IMR-90 (cell line): ENCODE results near the gene SSBP2. TPM values are rescaled to one million over a fixed set of nuclear protein-coding genes. Genes with fewer than 3 reads are reported as not detected.

Source experiments
- ATAC-seq: fragments of 200-7000 bp; cut with Tn5 transposase; 2 replicates; pipeline ENCODE4 v1.9.1; 2020; ENCODE audit warnings: low read depth, mild to moderate bottlenecking, moderate library complexity
- BruUV-seq: library from RNA; stranded (reverse); fragments of 400-500 nt; replicated peaks from 2 replicates; lab custom pipeline; 2021; lab: Mats Ljungman, UMichigan
- CTCF ChIA-PET: fragments of 300-600 bp; formaldehyde crosslinking; extraction: SDS; loops from one replicate; lab custom pipeline; 2021; ENCODE audit warnings: antibody characterized with exemption; lab: Yijun Ruan, JAX
- POLR2A ChIA-PET: fragments of 300-600 bp; sonication (Branson Sonifier 250); formaldehyde crosslinking; loops from one replicate; lab custom pipeline; 2022; ENCODE audit warnings: antibody characterized with exemption; ENCODE audit not compliant: unreplicated experiment; lab: Charles Lee
- DNase-seq: peaks from one replicate; pipeline ENCODE4 v3.0.0; 2013
- H2AFZ ChIP-seq: replicated peaks from 2 replicates; pipeline ENCODE3; 2013; ENCODE audit warnings: low read length, mild to moderate bottlenecking; ENCODE audit not compliant: poor library complexity
- H2AK5ac ChIP-seq: 2 replicates; pipeline ENCODE4 v1.6.1; 2013; ENCODE audit warnings: low read depth, low read length, inconsistent platforms
- H2AK9ac ChIP-seq: replicated peaks from 2 replicates; pipeline ENCODE3; 2013; ENCODE audit warnings: mild to moderate bottlenecking, low read depth, low read length, moderate library complexity; ENCODE audit not compliant: poor library complexity
- H2BK120ac ChIP-seq: 2 replicates; pipeline ENCODE4 v1.6.1; 2013; ENCODE audit warnings: low read depth, low read length, inconsistent platforms
- H2BK15ac ChIP-seq: 3 replicates; pipeline ENCODE4 v1.6.1; 2013; ENCODE audit warnings: low read depth, low read length, inconsistent platforms
- H2BK20ac ChIP-seq: 2 replicates; pipeline ENCODE4 v1.6.1; 2013; ENCODE audit warnings: low read depth, mild to moderate bottlenecking, inconsistent platforms, low read length, moderate library complexity
- H2BK5ac ChIP-seq: 2 replicates; pipeline ENCODE4 v1.6.1; 2013; ENCODE audit warnings: mild to moderate bottlenecking, low read depth, low read length, inconsistent platforms; ENCODE audit not compliant: poor library complexity, severe bottlenecking
- H3K14ac ChIP-seq: replicated peaks from 2 replicates; pipeline ENCODE4 v1.6.1; 2013; ENCODE audit warnings: low read depth, low read length, inconsistent platforms
- H3K18ac ChIP-seq: 2 replicates; pipeline ENCODE4 v1.6.1; 2013; ENCODE audit warnings: low read depth, low read length, control low read depth
- H3K23ac ChIP-seq: 2 replicates; pipeline ENCODE4 v1.6.1; 2013; ENCODE audit warnings: low read depth, low read length, inconsistent platforms
- H3K27ac ChIP-seq: 2 replicates; pipeline ENCODE4 v1.5.1; 2013; ENCODE audit warnings: mild to moderate bottlenecking, control low read depth, low read length; ENCODE audit not compliant: insufficient read depth
- H3K27me3 ChIP-seq: 2 replicates; pipeline ENCODE4 v1.6.1; 2013; ENCODE audit warnings: low read length; ENCODE audit not compliant: control insufficient read depth, insufficient read depth
- H3K36me3 ChIP-seq: 2 replicates; pipeline ENCODE4 v1.6.1; 2013; ENCODE audit warnings: low read length, mixed read lengths; ENCODE audit not compliant: control insufficient read depth, insufficient read depth
- H3K4ac ChIP-seq: 2 replicates; pipeline ENCODE4 v1.6.1; 2013; ENCODE audit warnings: low read depth, low read length, inconsistent platforms
- H3K4me1 ChIP-seq: 2 replicates; pipeline ENCODE4 v1.6.1; 2013; ENCODE audit warnings: low read length, mixed read lengths; ENCODE audit not compliant: control insufficient read depth, insufficient read depth
- H3K4me2 ChIP-seq: 2 replicates; pipeline ENCODE4 v1.6.1; 2013; ENCODE audit warnings: low read depth, mild to moderate bottlenecking, control low read depth, low read length, moderate library complexity
- H3K4me3 ChIP-seq: 2 replicates; pipeline ENCODE4 v1.5.1; 2013; ENCODE audit warnings: low read depth, mild to moderate bottlenecking, control low read depth, low read length, moderate library complexity; ENCODE audit not compliant: insufficient read depth
- H3K56ac ChIP-seq: 2 replicates; pipeline ENCODE4 v1.6.1; 2013; ENCODE audit warnings: low read length, inconsistent platforms; ENCODE audit not compliant: insufficient read depth; ENCODE audit errors: extremely low read depth
- H3K79me1 ChIP-seq, 2 experiments: 2 replicates each; pipeline ENCODE4 v1.6.1; 2013; ENCODE audit warnings: low read length in 2 of 2, inconsistent platforms in 1 of 2, low read depth in 1 of 2
- H3K9ac ChIP-seq: 2 replicates; pipeline ENCODE4 v1.6.1; 2013; ENCODE audit warnings: low read depth, low read length, control low read depth
- H3K9me1 ChIP-seq: 2 replicates; pipeline ENCODE4 v1.6.1; 2013; ENCODE audit warnings: low read length, inconsistent platforms; ENCODE audit not compliant: insufficient read depth
- H3K9me3 ChIP-seq: 2 replicates; pipeline ENCODE4 v1.6.1; 2013; ENCODE audit warnings: low read length; ENCODE audit not compliant: control insufficient read depth, insufficient read depth
- H4K20me1 ChIP-seq: 2 replicates; pipeline ENCODE4 v1.6.1; 2013; ENCODE audit warnings: low read length, inconsistent platforms; ENCODE audit not compliant: insufficient read depth
- H4K5ac ChIP-seq: 2 replicates; pipeline ENCODE4 v1.6.1; 2013; ENCODE audit warnings: mild to moderate bottlenecking, low read depth, low read length, control low read depth
- H4K8ac ChIP-seq, 2 experiments: 2 replicates each; pipeline ENCODE4 v1.6.1; 2013; ENCODE audit warnings: low read depth in 2 of 2, low read length in 2 of 2, control low read depth in 1 of 2, inconsistent platforms in 1 of 2
- H4K91ac ChIP-seq: 2 replicates; pipeline ENCODE4 v1.6.1; 2013; ENCODE audit warnings: low read depth, low read length, inconsistent platforms; ENCODE audit not compliant: insufficient read depth
- CTCF ChIP-seq: conservative IDR thresholded peaks from 2 replicates; pipeline ENCODE4 v1.5.1; 2012; ENCODE audit warnings: mild to moderate bottlenecking, low read depth, low read length, improper control_type of control experiment
- ELK1 ChIP-seq: fragments of 150-350 bp; IDR thresholded peaks from 2 replicates; pipeline ENCODE4 v1.6.1; 2016; ENCODE audit warnings: low read depth, mild to moderate bottlenecking, low read length, moderate library complexity, borderline replicate concordance
- NFE2L2 ChIP-seq: fragments of 150-350 bp; IDR thresholded peaks from 2 replicates; pipeline ENCODE4 v1.6.1; 2016; ENCODE audit warnings: low read depth, mild to moderate bottlenecking, low read length
- POLR2A ChIP-seq: IDR thresholded peaks from 2 replicates; pipeline ENCODE4 v1.6.1; 2012; ENCODE audit warnings: mild to moderate bottlenecking, low read depth, low read length
- RCOR1 ChIP-seq: IDR thresholded peaks from 2 replicates; pipeline ENCODE4 v1.6.1; 2012; ENCODE audit warnings: mild to moderate bottlenecking, low read length, improper control_type of control experiment; ENCODE audit not compliant: insufficient replicate concordance
- dilution Hi-C: fragments of 300-500 bp; cut with HindIII; formaldehyde crosslinking; loops from one replicate; pipeline ENCODE4 v1.14.3; 2018; ENCODE audit warnings: low sequenced_read_pairs; ENCODE audit not compliant: unreplicated experiment
- in situ Hi-C: fragments of 300-500 bp; cut with MboI; formaldehyde crosslinking; loops from 3 replicates; pipeline ENCODE4 v1.14.3; 2019; ENCODE audit warnings: low sequenced_read_pairs, inconsistent platforms, mixed read lengths
- intact Hi-C: fragments of 100-400 bp; cut with micrococcal nuclease; formaldehyde crosslinking; loops from 2 replicates; pipeline ENCODE4 v1.10.0; 2022
- polyA plus RNA-seq, 3 experiments: library from polyadenylated mRNA; depleted of rRNA; stranded (reverse); fragments of >200 nt; gene quantifications; 2 replicates each; pipeline ENCODE4 v1.2.3, GENCODE V29; 2012; ENCODE audit warnings: low replicate concordance in 1 of 3
- total RNA-seq: library from RNA; depleted of rRNA; stranded (reverse); fragments of >200 nt; gene quantifications from 2 replicates; pipeline ENCODE4 v1.2.3, GENCODE V29; 2012

SSBP2 gene
- total and polyA plus RNA-seq, 2 of the 4 experiments (the other 2 are of a cell fraction) = 38.4 to 42.7 TPM

GRCh38 chr5:81469676-81470075 lies 281.2 kb downstream of the SSBP2 start:
- Histone ChIP-seq H3K9ac (no peak overlapping the region), H4K8ac (no peak overlapping the region), H3K4me1 (no peaks in the 10 kb centered on the region), H2AK5ac (no peak overlapping the region), H4K20me1 (no peaks in the 10 kb centered on the region), H2BK120ac (no peak overlapping the region), H2BK15ac (no peak overlapping the region), H2BK20ac (no peak overlapping the region), H2AFZ (no peak overlapping the region), H2AK9ac (no peak overlapping the region), H3K14ac (no peak overlapping the region), H3K9me1 (no peaks in the 10 kb centered on the region), H3K36me3 (peaks cover 7% of the 10 kb centered on the region), H3K4me2 (no peak overlapping the region), H4K5ac (no peak overlapping the region), H3K79me1 (no peaks in the 10 kb centered on the region), H3K4ac (no peak overlapping the region), H3K23ac (no peak overlapping the region), H3K9me3 (no peaks in the 10 kb centered on the region), H3K27me3 (no peaks in the 10 kb centered on the region), H3K18ac (no peak overlapping the region), H3K27ac (no peak overlapping the region), H4K91ac (no peak overlapping the region), H2BK5ac (no peak overlapping the region), H3K4me3 (no peak overlapping the region), H3K56ac (no peak overlapping the region)
- ChIA-PET CTCF (no interaction called here), POLR2A (no interaction called here)
- ATAC-seq = no peak
- TF ChIP-seq POLR2A (no peak), ELK1 (no peak), RCOR1 (no peak), CTCF (no peak), NFE2L2 (no peak)
- intact Hi-C loops (no loop called here), dilution Hi-C loops (no loop called here), in situ Hi-C loops (no loop called here)
- BruUV-seq = no TSS peak
- no peak for DNase-seq
